Tibial artery (tissue), 4 donors: ENCODE results near the gene ANK2.

Experiments used
- DNase-seq, 2 donors: peaks; one replicate each; pipeline ENCODE4 v3.0.0-alpha.2; 2019
- H3K27ac ChIP-seq, 2 donors: fragments of 200-600 bp; sonication (generic) in 1 of 2; 1 replicate in 1 of 2; 2 replicates in 1 of 2; pipeline ENCODE4 v1.5.1; 2018 to 2019; ENCODE audit warnings: mild to moderate bottlenecking in 1 of 2
- H3K27me3 ChIP-seq, 2 donors: fragments of 200-600 bp; sonication (generic) in 1 of 2; one replicate each; pipeline versions ENCODE4 v1.5.1 to v1.6.0; 2016 to 2019
- H3K36me3 ChIP-seq, 3 donors: fragments of 200-600 bp; sonication (generic) in 2 of 3; one replicate each; pipeline ENCODE4 v1.5.1; 2016 to 2019; ENCODE audit warnings: mild to moderate bottlenecking in 2 of 3
- H3K4me1 ChIP-seq, 4 donors: fragments of 200-600 bp; sonication (generic) in 2 of 4; 1 replicate in 3 of 4; 2 replicates in 1 of 4; pipeline ENCODE4 v1.5.1; 2016 to 2019
- H3K4me3 ChIP-seq, 2 donors: fragments of 200-600 bp; sonication (generic) in 1 of 2; 1 replicate in 1 of 2; 2 replicates in 1 of 2; pipeline ENCODE4 v1.5.1; 2018 to 2019; ENCODE audit warnings: mild to moderate bottlenecking in 2 of 2
- H3K9me3 ChIP-seq, 3 donors: fragments of 200-600 bp; sonication (generic) in 1 of 3; one replicate each; pipeline ENCODE4 v1.5.1; 2016 to 2019
- CTCF ChIP-seq, 2 experiments: fragments of 200-600 bp in 1 of 2; fragments of 450-650 bp in 1 of 2; IDR thresholded peaks; one replicate each; pipeline ENCODE4 v1.5.1; 2017 to 2019; ENCODE audit warnings: antibody characterized with exemption in 2 of 2, mild to moderate bottlenecking in 1 of 2, moderate library complexity in 1 of 2
- intact Hi-C: fragments of 100-400 bp; cut with DNase I; formaldehyde crosslinking; loops from one replicate; pipeline ENCODE4 v1.15.0; 2023; ENCODE audit warnings: low total_unique reads

The ANK2 gene

GRCh38 chr4:113314426-113314825, 265.0 kb downstream of the ANK2 start:
- no peak for TF ChIP-seq CTCF (IDR thresholded peaks at IDR 0.05)
- no peak for DNase-seq
- no peaks in the 10 kb centered on the region for H3K27me3 ChIP-seq
- no peaks in the 10 kb centered on the region for H3K4me1 ChIP-seq
- H3K36me3 ChIP-seq, result no peaks in the 10 kb centered on the region
- H3K9me3 ChIP-seq, result no peaks in the 10 kb centered on the region
- H3K27ac ChIP-seq, result no peak overlapping the region
- no peak overlapping the region for H3K4me3 ChIP-seq
- intact Hi-C loops, result no loop called here

- H3K4me1 ChIP-seq, result no peaks in the 10 kb centered on the region
- H3K27ac ChIP-seq, result no peak overlapping the region
- no peaks in the 10 kb centered on the region for H3K9me3 ChIP-seq
- no peak for TF ChIP-seq CTCF (IDR thresholded peaks at IDR 0.05)
- no peak overlapping the region for H3K4me3 ChIP-seq
- intact Hi-C loops, result no loop called here
- H3K36me3 ChIP-seq, result no peaks in the 10 kb centered on the region
- no peaks in the 10 kb centered on the region for H3K27me3 ChIP-seq
- no peak for DNase-seq
These were observed 267.4 kb downstream of the ANK2 start for GRCh38 chr4:113316879-113317278.

- Histone ChIP-seq H3K27ac (no peak overlapping the region), H3K4me3 (no peak overlapping the region), H3K4me1 (no peaks in the 10 kb centered on the region), H3K36me3 (no peaks in the 10 kb centered on the region), H3K9me3 (no peaks in the 10 kb centered on the region), H3K27me3 (no peaks in the 10 kb centered on the region)
- TF ChIP-seq CTCF (IDR thresholded peaks at IDR 0.05), result no peak
- DNase-seq, result no peak
- intact Hi-C loops, result no loop called here
These were observed 268.1 kb downstream of the ANK2 start for GRCh38 chr4:113317523-113317922.

GRCh38 chr4:113322736-113323135, 273.3 kb downstream of the ANK2 start:
- Histone ChIP-seq H3K27ac (no peak overlapping the region), H3K4me3 (no peak overlapping the region), H3K4me1 (peaks cover 0 to 8% (median 0%) of the 10 kb centered on the region in 4 donors), H3K9me3 (no peaks in the 10 kb centered on the region), H3K36me3 (no peaks in the 10 kb centered on the region), H3K27me3 (no peaks in the 10 kb centered on the region)
- DNase-seq, result no peak
- TF ChIP-seq CTCF (IDR thresholded peaks at IDR 0.05), result no peak
- intact Hi-C loops, result no loop called here

GRCh38 chr4:113325876-113326615, 276.6 kb downstream of the ANK2 start:
- no peak overlapping the region for H3K4me3 ChIP-seq
- DNase-seq, result no peak
- H3K9me3 ChIP-seq, result no peaks in the 10 kb centered on the region
- no peak overlapping the region for H3K27ac ChIP-seq
- H3K4me1 ChIP-seq, result peaks cover 0 to 8% (median 0%) of the 10 kb centered on the region in 4 donors
- intact Hi-C loops, result no loop called here
- no peaks in the 10 kb centered on the region for H3K27me3 ChIP-seq
- TF ChIP-seq CTCF (IDR thresholded peaks at IDR 0.05), result no peak
- H3K36me3 ChIP-seq, result no peaks in the 10 kb centered on the region
